BE2C (cell line): ENCODE measurements around the gene FRK.
"Not testable (repeated sequence)": the region's sequence is repeated elsewhere in the genome, so short reads cannot be mapped to it uniquely, and the experiment has no call there.

Experiments used
- DNase-seq: peaks from one replicate; pipeline ENCODE4 v3.0.0-alpha.2; 2020
- H3K27me3 ChIP-seq: fragments of 250-450 bp; sonication (Bioruptor Pico); 2 replicates; pipeline ENCODE4 v1.5.1; 2020; ENCODE audit warnings: mild to moderate bottlenecking
- H3K36me3 ChIP-seq: fragments of 250-450 bp; sonication (Bioruptor Pico); 2 replicates; pipeline ENCODE4 v1.5.1; 2020; ENCODE audit warnings: mild to moderate bottlenecking
- H3K4me1 ChIP-seq: fragments of 250-450 bp; sonication (Bioruptor Pico); 2 replicates; pipeline ENCODE4 v1.5.1; 2020
- H3K4me3 ChIP-seq: 2 replicates; pipeline ENCODE4 v1.5.1; 2011; ENCODE audit warnings: low read depth, low read length
- H3K9me3 ChIP-seq: fragments of 250-450 bp; sonication (Bioruptor Pico); 2 replicates; pipeline ENCODE4 v1.5.1; 2020
- CTCF ChIP-seq: IDR thresholded peaks from 2 replicates; pipeline ENCODE4 v1.5.1; 2012; ENCODE audit warnings: mild to moderate bottlenecking, low read depth, low read length

Gene FRK

GRCh38 chr6:115948751-115949150 is 111.9 kb downstream of the FRK start:
- H3K4me3 ChIP-seq = no peak overlapping the region
- H3K9me3 ChIP-seq = peaks cover 4% of the 10 kb centered on the region; the same call in 1 of the 2 replicates
- H3K36me3 ChIP-seq = no peaks in the 10 kb centered on the region
- DNase-seq = no peak
- TF ChIP-seq CTCF = no peak
- H3K4me1 ChIP-seq = no peaks in the 10 kb centered on the region
- H3K27me3 ChIP-seq = no peaks in the 10 kb centered on the region

- TF ChIP-seq CTCF = no peak
- Histone ChIP-seq H3K4me1 (no peaks in the 10 kb centered on the region), H3K9me3 (peaks cover 4% of the 10 kb centered on the region; the same call in 1 of the 2 replicates), H3K27me3 (no peaks in the 10 kb centered on the region), H3K36me3 (no peaks in the 10 kb centered on the region), H3K4me3 (no peak overlapping the region)
- no peak for DNase-seq
Observed at GRCh38 chr6:115947966-115948541, 112.6 kb downstream of the FRK start.

- Histone ChIP-seq H3K4me3 (no peak overlapping the region), H3K9me3 (peaks cover 4% of the 10 kb centered on the region), H3K4me1 (no peaks in the 10 kb centered on the region), H3K36me3 (no peaks in the 10 kb centered on the region), H3K27me3 (no peaks in the 10 kb centered on the region)
- no peak for DNase-seq
- no peak for TF ChIP-seq CTCF
Observed at GRCh38 chr6:115945812-115946211, 114.9 kb downstream of the FRK start.

- Histone ChIP-seq H3K27me3 (no peaks in the 10 kb centered on the region), H3K36me3 (no peaks in the 10 kb centered on the region), H3K4me1 (no peaks in the 10 kb centered on the region), H3K9me3 (peaks cover 4% of the 10 kb centered on the region), H3K4me3 (no peak overlapping the region)
- no peak for DNase-seq
- no peak for TF ChIP-seq CTCF
Observed at GRCh38 chr6:115945306-115945705, 115.4 kb downstream of the FRK start.

- H3K9me3 ChIP-seq, H3K4me1 ChIP-seq, H3K36me3 ChIP-seq, H3K4me3 ChIP-seq, H3K27me3 ChIP-seq, DNase-seq: not testable (repeated sequence)
Observed at GRCh38 chr6:115944829-115945228, 115.9 kb downstream of the FRK start.

- not testable (repeated sequence) for H3K4me1 ChIP-seq, H3K9me3 ChIP-seq, H3K27me3 ChIP-seq, H3K4me3 ChIP-seq, H3K36me3 ChIP-seq, DNase-seq
Observed at GRCh38 chr6:115937502-115937901, 123.2 kb downstream of the FRK start.

GRCh38 chr6:115935361-115935760 is 125.3 kb downstream of the FRK start:
- Histone ChIP-seq H3K4me1 (no peaks in the 10 kb centered on the region), H3K4me3 (no peak overlapping the region), H3K36me3 (no peaks in the 10 kb centered on the region), H3K27me3 (no peaks in the 10 kb centered on the region), H3K9me3 (no peaks in the 10 kb centered on the region)
- no peak for DNase-seq
- no peak for TF ChIP-seq CTCF
